ENCODE data around the gene AK9.

- TF ChIP-seq CTCF (IDR thresholded peaks at IDR 0.05) (no peak), POLR2AphosphoS5 (IDR thresholded peaks at IDR 0.05) (no peak), EP300 (IDR thresholded peaks at IDR 0.05) (no peak)
Measured at GRCh38 chr6:109580519-109580918, 110.5 kb downstream of the AK9 start.
